SH-SY5Y (cell line): ENCODE measurements around the gene NUP58.

Experiments used
- GATA2 ChIP-seq: IDR thresholded peaks from 2 replicates; pipeline ENCODE4 v1.6.1; 2011; ENCODE audit warnings: mild to moderate bottlenecking, low read depth, low read length
- GATA3 ChIP-seq: IDR thresholded peaks from 2 replicates; pipeline ENCODE4 v1.6.1; 2011; ENCODE audit warnings: low read depth, mild to moderate bottlenecking, low read length, moderate library complexity

NUP58 gene

GRCh38 chr13:25380082-25380481 is 78.7 kb downstream of the NUP58 start:
- TF ChIP-seq GATA3: no peak
- TF ChIP-seq GATA2: no peak

DNA sequence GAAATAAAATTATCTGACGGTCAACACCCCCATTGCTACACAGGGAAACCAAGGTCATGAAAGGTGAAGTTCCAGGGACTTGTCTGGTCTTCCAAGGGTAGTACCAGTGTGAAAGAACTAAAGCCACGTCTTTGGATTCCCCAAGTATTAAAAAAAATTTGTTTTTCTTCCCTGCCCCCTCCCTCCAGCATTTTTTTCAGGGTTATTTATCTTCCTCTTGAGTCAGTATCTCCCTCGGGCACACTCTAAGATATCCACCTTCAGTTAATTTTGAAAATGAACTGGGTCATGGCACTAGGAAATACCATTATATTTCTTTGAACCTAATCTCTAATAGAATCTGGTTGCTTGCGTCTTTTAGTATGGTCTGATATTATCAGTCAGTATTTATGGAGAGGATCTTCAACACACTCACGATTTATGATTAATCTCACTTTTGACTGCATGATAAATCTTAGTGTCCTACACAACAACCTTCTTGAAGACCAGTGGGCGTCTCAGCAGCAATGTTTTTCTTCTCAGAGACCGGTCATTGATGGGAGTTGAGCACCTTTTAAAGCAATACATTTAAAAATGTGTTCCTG is 79.4 kb downstream of the NUP58 start:
- no peak for TF ChIP-seq GATA2
- no peak for TF ChIP-seq GATA3

DNA sequence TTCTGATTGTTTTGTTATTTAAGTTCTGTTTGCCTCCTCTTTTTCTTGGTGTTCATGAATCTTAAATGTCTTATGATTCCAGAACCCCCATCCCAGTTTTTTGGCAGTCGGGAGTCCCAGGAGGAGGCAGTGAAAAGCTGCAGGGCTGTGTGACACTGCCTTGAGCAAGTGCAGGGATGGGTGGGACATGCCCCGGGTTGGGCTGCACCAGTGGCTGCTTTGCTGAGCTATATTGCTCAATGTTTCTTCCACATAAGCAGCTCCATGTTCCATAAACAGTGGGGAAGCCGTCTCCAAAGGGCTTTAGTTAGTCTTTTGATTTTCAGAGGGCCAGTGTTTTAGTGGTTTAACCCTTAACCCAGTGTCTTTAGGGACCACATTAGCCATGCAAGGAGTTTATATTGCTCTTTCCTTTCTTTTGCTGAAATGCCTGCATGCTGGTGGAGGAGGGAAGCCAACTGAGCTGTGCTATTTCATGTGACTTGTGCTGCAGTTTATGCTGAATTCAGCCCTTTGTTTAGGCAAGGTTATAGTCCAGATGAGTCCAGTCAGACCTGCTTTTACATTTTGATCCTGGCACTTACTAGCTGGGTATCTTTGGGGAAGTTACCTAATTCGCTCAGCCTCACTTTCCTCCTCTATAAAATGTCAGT is 83.5 kb downstream of the NUP58 start:
- TF ChIP-seq GATA3: no peak

GRCh38 chr13:25391932-25392331 is 90.5 kb downstream of the NUP58 start:
- no peak for TF ChIP-seq GATA2
- TF ChIP-seq GATA3: no peak
